Endometrial microvascular endothelial cells (primary cell): Measurements from ENCODE around the gene RUVBL1. TPM values are rescaled to one million over a fixed set of nuclear protein-coding genes. Genes with fewer than 3 reads are reported as not detected.

Experiments used
- in situ Hi-C: cut with HindIII; loops from 2 replicates; pipeline ENCODE4 v1.10.0; 2017; ENCODE audit warnings: low sequenced_read_pairs, low pct_unique_long_range_greater_than_20kb; ENCODE audit errors: inconsistent ontology term
- total RNA-seq: library from RNA; depleted of rRNA; stranded (reverse); fragments of >200 nt; gene quantifications from one replicate; pipeline ENCODE4 v1.2.3, GENCODE V29; 2015; ENCODE audit errors: inconsistent ontology term

Gene RUVBL1
- total RNA-seq, 1 donor from 2014 or later, result 78.2 TPM

GRCh38 chr3:128094295-128095151 is 29.1 kb downstream of the RUVBL1 start:
- in situ Hi-C loops, result no loop called here

GRCh38 chr3:128091586-128091985 is 32.0 kb downstream of the RUVBL1 start:
- in situ Hi-C loops, result no loop called here

- in situ Hi-C loops, result no loop called here
Observed at GRCh38 chr3:128089135-128089534, 34.5 kb downstream of the RUVBL1 start.

DNA sequence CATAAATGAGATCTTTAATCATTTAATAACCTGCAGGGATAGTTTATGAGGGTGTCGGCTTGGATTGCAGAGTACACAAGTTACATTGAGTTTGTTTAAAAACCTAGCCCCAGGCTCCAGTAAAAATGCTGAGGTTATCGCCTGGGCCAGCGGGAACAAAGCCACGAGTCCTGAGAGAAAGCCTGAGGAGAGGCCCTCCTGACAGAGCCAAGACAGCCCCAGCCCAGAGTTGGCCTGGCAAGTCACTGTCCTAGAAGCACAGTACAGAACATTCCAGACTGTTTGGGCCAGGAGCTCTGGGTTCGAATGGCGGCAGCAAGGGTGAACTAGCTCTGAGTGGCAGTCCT is 39.0 kb downstream of the RUVBL1 start:
- in situ Hi-C loops, result no loop called here

DNA sequence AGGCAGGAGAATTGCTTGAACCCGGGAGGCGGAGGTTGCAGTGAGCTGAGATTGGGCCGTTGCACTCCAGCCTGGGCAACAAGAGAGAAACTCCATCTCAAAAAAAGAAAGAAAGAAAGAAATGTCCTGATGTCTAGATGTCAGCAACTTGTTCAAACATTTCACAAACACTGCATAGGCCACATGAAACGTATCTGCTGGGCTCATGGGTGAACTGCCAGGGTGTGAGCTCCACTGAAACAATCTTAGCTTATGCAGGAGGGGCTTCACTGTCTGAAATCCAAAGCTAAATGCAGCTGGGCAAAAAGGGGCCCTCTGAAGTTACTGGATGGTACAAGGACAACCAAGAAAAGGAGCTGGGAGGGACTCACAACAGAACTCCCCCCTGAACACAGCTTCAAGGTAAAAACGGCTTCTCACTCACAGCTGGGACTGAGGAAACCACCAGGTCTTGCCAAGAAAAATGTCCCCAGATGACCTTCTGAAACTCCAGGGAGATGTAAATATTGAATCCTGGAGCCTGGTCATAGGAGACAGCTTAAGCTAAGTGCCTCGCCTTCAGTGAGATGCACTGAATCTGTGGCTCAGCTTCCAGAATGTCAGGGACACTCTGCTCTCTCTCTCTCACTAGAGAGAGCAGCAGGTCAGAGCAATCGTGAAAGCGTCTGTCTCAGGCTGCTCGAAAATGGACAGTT is 39.5 kb downstream of the RUVBL1 start:
- in situ Hi-C loops, result no loop called here

DNA sequence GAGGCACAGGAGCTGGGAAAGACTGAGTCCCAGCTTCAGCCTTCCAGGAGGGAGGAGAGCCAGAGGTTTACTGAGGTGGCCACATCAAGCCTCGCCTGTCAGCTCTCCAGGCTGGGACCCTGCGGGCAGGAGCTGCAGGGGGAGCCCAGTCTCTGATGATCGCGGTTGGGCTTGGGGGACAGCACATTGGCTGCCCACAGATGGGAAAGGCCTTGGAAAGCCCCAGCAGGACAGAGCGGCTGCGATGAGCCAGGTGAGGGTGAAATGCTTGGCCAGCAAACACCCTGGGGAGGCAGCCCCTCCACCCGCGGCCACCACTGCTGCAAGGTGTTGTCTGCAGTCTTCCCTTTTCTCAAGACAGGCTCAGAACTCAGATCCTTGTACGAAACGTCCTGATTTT is 40.2 kb downstream of the RUVBL1 start:
- in situ Hi-C loops, result no loop called here

- in situ Hi-C loops, result no loop called here
Observed at GRCh38 chr3:128082546-128082945, 41.1 kb downstream of the RUVBL1 start.

DNA sequence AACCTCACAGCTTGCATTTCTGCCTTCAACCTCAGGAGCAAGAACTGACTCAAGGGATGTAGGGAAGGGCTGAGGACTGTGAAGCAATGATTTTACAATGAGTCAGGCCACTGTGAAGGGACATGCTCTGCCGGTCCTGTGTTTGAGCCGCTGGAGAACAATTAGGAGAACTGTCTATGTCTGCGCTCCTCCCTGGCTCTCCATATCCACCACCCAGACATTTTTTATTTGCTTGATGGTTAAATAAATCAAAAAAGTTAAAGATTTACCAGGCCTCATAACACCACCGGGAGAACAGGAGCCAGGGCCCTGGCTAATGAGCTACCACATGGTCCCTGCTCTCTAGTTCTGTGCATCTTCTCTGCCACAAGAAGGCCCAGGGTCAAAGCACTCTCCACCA is 41.8 kb downstream of the RUVBL1 start:
- in situ Hi-C loops, result no loop called here

GRCh38 chr3:128081226-128081625 is 42.4 kb downstream of the RUVBL1 start:
- in situ Hi-C loops, result no loop called here

DNA sequence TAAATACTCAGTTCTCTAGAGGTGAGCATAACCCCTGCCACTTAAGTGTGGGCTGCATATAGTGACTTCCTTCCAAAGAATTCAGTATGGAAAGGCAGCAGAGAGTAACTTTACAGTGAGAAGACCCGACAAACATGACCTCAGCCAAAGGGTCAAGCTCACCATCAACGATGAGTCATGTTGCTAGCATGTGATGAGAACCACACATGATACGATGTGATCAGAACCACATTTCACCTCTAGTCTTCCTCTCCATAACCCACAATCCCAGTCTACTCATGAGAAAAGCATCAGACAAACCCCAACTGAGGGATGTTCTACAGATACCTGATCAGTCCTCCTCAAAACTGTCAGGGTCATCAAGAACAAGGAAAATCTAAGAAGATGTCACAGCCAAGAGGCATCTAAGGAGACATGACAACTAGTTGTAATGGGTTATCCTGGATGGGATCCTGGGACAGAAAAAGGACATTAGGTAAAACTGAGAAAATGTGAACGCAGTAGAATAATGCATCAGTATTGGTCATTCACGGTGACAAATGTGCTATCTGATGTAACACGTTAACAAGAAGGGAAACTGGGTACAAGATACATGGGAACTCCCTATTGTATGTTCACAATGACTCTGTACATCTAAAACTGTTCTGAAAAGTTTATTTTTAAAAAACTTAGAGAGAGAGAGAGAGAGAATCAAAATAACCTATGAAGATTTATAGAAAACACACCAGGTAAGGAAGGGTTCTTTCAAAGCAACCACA is 43.1 kb downstream of the RUVBL1 start:
- in situ Hi-C loops, result no loop called here

- in situ Hi-C loops, result no loop called here
Observed at GRCh38 chr3:128079823-128080222, 43.8 kb downstream of the RUVBL1 start.

- in situ Hi-C loops, result no loop called here
Observed at GRCh38 chr3:128078875-128079274, 44.7 kb downstream of the RUVBL1 start.

- in situ Hi-C loops, result no loop called here
Observed at GRCh38 chr3:128078322-128078721, 45.3 kb downstream of the RUVBL1 start.

DNA sequence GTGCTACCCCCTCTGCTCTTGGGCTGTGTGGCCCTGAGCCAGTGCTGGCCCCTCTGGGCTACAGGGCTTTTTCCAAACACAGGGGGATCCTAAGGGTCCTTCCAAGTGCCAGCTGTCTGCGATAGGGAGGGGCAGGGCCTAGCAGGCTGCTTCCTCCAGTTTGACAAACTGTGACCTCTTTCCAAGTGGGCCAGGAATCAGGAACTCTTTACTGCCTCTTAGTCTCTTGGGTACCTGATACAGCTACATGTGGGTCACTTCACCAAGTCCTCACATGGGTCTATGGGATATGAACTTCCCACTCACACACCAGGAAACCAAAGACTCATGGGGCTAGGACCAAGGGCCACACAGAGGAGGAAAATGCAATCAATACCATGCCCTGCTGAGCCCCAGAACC is 45.9 kb downstream of the RUVBL1 start:
- in situ Hi-C loops, result no loop called here

GRCh38 chr3:128077202-128077624 is 46.4 kb downstream of the RUVBL1 start:
- in situ Hi-C loops, result no loop called here

DNA sequence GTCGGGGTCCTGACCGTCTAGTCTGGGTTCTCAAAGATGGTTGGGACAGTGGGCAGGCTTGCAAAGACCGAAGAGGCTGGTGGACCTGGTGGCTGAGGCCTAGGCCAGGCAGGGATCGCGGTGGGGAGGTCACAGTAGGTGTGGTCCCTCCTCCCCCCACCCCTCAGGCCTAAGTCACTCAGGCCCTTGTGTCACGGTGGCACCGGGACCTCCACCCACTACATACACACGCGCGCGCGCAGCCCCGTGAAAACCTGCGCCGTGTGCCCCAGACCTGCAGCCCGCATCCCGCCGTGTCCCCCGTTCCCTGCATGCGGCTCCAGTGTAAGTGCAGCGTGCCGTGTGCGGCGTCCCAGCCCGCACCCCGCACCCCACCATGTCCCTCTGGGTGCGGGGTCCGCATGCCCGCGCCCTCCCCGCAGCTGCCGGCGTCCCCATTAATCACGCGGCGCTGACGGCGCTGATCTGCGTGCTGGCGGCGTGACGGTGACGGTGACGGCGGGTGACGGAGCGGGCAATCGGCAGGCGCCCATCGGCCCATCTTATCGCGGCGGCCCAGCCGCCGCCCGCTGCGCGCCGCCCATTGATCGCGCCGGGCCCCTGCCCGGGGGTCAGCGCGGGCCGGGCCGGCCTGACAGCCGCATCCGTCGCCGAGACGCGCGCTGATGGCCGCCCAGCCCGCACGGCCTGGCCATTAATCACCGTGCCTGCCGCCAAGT is 47.0 kb downstream of the RUVBL1 start:
- in situ Hi-C loops, result no loop called here

GRCh38 chr3:128075522-128076482 is 47.8 kb downstream of the RUVBL1 start:
- in situ Hi-C loops, result no loop called here
